ENCODE results near the gene TNFAIP8L1.

DNA sequence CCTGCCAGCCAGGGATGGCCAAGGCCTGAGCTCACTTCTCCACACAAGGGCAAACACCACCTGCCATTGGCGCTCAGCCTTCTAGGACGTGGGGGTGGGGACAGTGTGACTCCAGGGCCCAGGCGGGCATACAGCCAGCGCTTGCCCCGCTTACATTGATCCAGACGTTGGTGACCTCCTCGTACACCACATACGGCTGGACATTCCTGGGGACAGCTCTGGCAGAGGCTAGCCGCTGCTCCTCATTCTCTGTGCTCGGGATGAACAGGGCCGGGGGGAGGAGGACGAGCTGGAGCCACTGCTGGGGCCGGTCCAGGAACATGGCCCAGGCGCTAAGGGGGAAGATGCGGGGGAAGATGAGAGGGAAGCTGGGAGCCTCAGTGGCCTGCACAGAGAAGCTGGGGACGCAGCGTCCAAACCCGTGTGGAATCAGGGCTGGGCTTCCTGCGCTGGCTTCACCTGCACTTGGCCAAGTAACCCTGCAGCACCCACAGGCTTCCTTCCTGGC, 56.0 kb downstream of the TNFAIP8L1 start:
- TF ChIP-seq RAD21 (IDR thresholded peaks at IDR 0.05; ENCODE audit: low read depth) (no peak), YY1 (IDR thresholded peaks at IDR 0.05; ENCODE audit: extremely low read depth, insufficient replicate concordance, low read depth, low read length) (no peak)

All from HCT116 (cell line).